Loucy (cell line): ENCODE measurements around the gene FAM8A1.

Experiments
- EZH2phosphoT487 ChIP-seq: fragments of 200-600 bp; IDR thresholded peaks from 2 replicates; pipeline ENCODE4 v1.6.1; 2018; ENCODE audit warnings: antibody characterized with exemption, mild to moderate bottlenecking, moderate library complexity, borderline replicate concordance
- TF ChIP-seq, protein P1 (sequence below): fragments of 200-600 bp; sonication (generic); conservative IDR thresholded peaks from 2 replicates; pipeline ENCODE4 v1.5.1; 2014; ENCODE audit warnings: mild to moderate bottlenecking, antibody characterized with exemption, low read length

DNA sequence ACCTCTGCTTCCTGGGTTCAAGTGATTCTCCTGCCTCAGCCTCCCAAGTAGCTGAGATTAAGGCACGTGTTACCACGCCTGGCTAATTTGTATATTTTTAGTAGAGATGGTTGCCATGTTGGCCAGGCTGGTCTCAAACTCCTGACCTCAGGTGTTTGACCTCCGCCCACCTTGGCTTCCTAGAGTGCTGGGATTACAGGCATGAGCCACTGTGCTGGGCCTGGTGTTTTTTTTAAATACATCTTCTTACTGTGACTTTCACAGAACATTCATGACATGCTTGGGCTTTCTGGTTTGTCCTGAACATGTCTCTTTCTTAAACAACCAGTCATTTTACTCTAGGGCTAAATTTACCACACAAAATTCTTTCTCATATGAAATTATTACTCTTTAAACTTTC lies 34.7 kb upstream of the FAM8A1 start:
- TF ChIP-seq, protein P1, sequence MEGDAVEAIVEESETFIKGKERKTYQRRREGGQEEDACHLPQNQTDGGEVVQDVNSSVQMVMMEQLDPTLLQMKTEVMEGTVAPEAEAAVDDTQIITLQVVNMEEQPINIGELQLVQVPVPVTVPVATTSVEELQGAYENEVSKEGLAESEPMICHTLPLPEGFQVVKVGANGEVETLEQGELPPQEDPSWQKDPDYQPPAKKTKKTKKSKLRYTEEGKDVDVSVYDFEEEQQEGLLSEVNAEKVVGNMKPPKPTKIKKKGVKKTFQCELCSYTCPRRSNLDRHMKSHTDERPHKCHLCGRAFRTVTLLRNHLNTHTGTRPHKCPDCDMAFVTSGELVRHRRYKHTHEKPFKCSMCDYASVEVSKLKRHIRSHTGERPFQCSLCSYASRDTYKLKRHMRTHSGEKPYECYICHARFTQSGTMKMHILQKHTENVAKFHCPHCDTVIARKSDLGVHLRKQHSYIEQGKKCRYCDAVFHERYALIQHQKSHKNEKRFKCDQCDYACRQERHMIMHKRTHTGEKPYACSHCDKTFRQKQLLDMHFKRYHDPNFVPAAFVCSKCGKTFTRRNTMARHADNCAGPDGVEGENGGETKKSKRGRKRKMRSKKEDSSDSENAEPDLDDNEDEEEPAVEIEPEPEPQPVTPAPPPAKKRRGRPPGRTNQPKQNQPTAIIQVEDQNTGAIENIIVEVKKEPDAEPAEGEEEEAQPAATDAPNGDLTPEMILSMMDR, result no peak
- no peak for TF ChIP-seq EZH2phosphoT487
